Epidermal melanocyte (primary cell): ENCODE data around the gene CLDN7.

Experiments
- DNase-seq: peaks from one replicate; pipeline ENCODE4 v3.0.0; 2011; ENCODE audit warnings: low spot score; ENCODE audit not compliant: insufficient read length

The CLDN7 gene

DNA sequence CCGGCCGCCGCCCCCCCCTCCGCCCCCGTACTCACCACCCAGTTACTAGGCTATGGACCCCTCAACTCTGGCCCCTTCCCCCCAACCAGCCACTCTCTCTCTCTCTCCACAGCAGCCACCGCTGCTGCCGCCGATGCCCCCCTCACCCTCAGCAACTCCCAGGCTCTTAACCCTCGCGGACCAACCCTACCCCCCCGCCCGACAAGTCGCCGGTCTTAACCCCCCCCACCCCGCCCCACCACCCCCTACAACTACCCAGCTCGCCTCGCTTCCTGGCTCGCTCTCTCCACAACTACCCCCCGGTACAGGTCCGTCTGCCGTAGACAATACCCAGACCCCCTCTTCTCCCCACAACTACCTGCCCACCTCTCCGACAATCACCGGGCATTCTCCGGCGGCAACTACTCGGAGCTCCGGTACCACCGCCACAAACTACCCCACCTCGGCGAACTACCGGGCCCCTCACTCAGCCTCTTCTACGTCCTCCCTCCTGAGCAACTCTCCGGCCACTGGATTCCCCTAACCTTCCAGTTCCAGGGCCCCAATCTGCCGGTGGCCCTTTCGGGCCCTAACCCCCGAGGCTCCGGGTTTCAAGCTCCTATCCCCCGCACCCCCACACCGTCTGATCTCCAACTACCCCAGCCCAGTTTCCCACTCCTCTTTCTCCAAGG is 23.7 kb downstream of the CLDN7 start:
- no peak for DNase-seq

DNA sequence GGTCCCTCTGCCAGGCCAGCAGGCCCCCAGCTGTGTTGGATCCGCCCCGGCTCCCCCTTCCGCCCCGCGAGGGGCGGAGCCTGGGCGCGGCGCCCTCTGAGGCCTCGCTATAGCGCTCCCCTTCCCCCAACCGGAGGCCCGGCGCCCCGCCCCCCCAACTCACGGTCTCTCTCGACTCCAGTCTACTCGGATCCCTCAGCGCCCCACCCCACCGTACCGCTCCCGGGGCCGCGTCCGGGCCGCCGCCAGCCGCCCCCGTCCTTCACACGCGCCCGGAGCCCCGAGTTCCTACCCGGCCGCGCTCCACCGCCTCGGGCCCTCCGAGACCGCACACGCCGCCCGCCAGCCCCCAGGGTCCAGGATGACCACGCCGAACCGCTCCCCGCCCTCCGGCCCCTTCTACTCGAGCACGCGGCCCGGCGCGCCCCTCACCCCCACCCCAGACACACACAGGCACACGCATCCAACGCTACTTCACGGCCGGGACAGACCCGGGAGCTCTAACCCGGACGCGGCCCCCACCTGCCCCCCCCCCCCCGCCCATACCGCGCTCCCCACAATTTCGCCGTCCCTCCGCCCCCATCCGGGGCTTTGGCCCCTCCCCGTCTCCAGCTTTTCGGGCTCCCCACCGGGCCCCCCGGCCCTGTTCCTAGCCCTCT is 24.4 kb downstream of the CLDN7 start:
- DNase-seq = peak; percentile 83

DNA sequence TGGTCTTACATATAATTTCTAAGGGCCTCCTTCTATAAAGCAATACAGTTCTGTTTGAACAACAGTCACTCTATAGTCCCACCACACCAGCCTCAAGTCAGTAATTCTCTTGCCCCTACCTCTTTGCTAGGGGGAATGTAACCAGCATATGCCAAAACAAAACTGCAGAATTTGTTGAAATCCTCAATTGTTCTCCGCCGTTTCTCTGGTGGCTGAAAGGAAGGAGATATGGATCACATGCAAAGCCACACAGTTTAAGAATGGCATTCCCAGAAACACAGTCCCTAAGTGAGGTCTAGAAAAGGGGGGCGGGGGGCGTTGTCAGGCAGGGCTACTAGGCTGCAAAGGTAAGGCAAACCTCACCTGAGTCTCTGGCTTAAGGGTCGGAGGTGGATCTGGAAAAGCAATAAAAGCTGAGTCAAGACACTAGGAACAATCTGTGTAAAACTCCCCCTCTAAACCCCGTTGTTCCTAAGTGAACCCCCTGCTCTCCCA is 25.0 kb downstream of the CLDN7 start:
- no peak for DNase-seq

DNA sequence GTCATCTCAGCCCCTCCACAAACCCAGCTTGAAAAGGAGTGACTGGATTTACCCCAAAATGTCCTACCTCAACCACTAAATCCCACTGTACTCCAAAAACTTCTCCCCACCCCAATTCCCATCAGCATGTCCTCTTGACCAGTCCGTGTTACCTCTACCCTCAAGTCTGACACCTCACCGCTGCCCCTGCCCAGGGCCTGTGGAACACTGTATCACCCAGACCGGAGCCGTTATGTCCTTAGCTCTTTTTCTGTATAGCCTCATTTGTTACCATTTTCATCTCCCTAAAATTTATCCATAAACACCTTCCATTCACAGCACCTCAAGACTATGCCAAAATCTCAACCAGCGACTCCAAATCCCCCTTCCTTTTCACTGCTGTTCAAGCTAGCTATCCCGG is 25.5 kb downstream of the CLDN7 start:
- no peak for DNase-seq

DNA sequence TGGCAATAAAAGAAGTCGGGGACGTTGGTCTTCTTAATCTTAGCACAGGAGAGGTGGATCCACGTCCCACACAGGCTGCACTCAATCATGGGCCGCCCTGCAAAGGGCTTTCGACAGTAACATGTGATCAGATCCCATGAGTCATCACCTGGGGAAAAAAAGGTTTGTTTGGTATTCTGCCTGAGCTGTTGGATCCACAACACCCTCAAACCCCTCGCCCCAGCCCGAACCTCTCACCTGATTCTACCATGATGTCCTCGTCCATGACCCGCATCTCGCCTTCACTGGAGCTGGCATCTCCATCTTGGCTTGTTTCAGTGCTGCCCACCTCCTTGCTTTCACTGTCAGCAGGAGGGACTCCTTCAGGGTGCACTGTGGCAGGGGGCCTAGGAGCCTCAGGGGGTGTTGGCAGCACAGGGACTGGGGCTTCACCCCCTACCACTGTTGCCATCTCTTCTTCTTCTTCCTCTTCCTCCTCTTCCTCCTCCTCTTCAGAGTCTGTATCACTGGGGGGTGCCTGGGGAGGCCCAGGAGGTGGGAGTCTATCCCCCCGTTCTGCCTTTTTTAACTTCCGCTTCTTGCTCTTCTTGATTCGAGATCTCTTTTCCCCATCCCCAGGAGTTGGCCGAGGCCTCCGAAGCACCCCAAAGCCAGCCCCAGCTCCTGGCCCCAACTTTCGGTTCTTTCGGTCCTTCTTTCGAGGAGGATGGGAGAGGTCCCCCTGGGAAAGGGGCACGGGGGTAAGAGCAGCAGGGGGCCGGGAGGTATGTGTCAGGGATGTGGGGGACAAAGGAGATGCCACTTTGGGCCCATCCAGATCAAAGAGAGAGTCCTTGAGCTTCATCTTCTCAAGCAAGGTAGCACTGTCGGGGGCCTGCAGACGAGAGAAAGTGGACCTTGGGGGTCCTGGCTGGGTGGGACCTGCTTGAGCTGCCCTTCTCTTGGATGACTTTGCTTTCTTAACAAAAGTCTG is 26.3 kb downstream of the CLDN7 start:
- no peak for DNase-seq

DNA sequence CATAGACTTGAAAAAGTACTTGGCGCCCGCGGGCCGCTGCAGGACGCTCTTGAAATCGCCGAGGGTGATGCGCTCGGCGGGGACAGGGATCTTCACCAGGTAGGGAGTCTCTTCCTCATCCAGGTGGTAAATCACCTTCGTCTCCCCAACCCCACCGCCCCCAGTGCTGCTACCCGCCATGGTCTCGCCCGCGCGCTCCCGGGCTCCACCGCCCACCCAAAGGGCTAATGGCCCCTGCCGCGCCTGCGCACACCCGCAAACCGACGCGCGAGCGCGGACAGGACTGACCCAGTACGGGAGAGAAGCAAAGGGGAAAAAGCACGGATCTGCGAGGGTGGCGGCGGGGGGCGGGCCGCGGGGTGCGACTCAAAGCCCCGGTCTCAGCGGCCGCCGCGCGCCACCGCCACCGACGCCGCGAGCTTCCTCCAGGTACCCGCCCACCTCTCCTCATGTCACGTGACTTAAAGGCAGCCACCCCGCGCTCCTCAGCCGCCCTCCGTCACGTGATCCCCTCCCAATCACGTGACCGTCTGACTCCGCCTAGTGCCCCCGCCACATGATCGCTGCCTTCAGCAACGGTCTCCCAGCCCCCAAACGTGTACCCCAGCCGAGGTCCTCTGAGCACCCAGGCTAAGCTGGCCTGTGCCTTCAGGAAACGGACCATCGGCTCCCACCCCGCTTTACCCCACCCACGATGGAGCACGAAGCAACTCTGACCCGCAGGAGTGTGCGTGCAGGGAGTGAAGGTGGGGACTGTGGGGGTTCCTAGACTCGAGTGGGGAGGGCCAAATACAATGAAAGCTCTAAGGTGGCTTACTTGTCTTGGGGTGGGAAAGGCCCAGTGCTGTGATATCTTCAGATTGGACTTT is 28.0 kb downstream of the CLDN7 start, which contains the start of gene DVL2:
Gene DVL2, minus strand, starts transcription at position 435 of the 869 bp plus-strand sequence. Its CDS starts 255 bp downstream, at position 180.
- peak; percentile 99 for DNase-seq

DNA sequence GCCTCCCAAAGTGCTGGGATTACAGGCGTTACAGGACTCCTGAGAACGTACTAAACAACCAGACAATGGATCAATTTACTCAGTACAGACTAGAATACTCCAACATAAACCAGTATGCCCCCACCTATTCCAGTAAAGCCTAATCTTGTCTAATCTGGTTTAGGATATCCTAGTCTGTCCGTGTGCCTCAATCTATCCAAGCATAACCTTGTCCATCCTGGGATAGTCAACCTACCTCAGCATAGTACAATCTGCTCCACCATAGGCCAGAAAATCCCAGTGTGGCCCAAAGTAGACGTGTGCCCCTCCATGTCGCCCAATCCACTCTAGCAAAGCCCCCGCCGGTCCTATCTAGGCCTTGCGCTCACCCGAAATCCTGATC is 28.6 kb downstream of the CLDN7 start:
- no peak for DNase-seq

DNA sequence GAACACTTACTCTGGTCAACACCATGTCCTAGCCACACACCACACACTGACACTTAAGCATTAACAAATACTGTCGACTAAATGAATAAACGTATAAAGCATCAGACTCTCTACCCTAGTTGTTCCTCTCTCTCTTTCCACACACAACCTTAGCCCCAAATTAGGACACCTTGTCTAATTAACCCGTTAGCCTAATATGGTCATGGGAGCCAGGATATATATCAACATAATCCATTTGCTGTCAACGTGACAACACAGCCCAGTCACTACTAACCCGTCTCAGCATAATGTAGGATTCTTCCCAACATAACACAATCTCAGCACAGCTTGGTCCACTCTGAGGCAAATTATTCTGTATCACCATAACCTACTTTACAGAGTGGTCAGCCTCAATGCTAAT is 30.2 kb downstream of the CLDN7 start:
- no peak for DNase-seq

DNA sequence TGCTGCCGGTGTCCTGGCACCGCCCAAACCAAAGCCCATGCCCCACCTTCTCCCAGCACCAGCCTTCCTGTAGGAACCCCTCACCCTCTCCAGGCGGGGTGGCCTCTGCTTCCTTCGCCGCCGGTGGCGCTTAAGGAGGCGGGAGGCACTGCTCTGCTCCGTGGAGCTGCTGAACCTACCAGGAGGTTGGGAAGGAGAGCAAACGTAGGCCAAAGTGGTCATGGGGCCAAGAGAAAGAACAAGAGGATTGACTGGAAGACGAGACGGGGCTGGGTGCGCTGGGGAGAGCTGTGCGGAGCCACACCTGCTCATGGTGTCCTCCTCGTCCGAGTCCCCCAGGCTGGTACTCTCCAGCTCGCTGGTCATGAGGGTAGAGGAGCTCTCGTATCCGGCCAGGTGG is 32.8 kb downstream of the CLDN7 start:
- DNase-seq = no peak

DNA sequence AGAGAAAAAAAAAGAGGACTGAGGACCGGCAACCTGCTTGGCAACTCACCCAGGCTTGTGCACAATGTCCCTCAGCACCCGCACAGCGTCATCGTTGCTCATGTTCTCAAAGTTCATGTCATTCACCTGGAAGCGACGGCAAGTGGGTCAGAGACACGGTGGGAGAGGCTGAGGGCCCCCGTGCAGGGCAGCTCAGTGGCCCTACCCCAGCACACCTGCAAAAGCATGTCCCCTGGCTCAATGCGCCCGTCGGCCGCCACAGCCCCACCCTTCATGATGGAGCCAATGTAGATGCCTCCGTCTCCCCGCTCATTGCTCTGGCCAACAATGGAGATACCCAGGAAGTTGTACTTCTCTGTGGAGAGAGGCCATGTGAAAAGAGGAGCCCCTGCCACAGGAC is 33.4 kb downstream of the CLDN7 start:
- DNase-seq = no peak

DNA sequence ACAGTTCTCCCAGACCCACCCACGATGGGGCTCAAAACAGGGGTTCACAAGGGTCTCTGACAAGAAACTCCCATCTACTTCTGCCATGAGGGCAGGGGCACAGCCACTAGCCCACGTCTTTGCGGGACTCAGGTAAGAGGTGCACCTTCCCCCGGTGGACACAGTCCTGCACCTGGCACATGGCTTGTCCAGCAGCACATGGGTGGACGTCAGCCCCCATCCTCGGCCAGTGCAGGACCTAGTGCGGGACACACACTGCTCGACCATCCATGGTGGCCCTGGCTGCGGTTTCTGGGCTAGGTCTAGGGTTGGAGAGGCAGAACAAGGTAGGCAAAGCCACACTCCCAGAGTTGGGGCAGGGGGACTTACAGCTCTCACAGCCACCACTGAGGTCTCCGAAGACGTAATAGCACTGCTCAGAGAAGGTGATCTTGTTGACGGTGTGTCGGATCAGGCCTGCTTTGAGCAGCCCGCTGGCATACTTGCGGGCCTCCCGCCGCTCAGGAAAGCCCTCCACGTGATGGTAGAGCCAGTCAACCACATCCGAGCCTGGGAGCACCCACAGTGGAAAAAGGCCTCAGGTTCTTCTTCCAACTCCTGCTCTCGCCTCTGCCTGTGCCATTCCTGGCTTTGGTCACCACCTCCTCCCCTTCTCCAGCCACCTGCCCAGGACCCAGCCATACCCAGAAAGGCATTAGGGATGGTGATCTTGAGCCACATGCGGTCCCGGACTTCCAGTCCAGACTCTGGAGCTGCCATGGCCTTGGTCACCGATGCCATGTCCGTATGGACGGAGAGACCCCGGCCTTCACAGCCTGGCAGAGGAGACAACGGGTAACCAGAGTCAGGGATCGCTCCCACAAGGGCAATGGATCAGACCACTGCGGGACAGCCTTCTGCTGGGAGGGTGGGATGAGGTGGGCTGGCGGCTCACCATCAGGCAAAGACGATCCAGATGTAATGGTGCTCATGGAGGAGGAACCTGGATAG is 35.3 kb downstream of the CLDN7 start:
- no peak for DNase-seq

DNA sequence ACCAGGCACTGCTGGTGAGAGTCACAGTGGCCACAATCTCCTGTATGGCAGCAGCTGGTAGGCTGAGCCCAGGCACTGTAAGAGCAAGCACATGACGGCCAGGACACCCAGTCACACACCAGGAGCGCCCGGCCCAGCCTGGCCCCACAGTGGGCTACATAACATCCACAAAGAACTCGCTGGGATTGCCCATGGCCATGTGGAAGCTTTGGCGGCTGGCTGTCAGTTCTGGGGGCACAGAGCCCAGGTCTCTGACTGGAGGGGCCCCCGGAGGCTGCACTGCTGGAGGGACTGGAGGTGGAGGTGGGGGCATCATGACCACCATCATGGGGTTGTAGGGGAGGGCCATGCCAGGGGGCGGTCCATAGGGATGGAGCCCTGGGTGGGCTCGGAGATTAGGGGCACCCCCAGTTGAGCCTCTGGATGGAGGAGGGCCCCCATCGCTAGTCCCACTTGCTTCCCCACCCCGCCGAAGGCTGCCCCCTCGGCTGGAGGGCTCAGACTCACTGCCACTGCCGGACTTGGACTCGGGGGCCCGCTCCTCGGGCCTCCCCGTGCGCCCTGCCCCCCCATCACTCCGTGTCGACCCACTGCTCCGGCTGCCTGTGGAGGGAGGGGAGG is 36.5 kb downstream of the CLDN7 start:
- no peak for DNase-seq

DNA sequence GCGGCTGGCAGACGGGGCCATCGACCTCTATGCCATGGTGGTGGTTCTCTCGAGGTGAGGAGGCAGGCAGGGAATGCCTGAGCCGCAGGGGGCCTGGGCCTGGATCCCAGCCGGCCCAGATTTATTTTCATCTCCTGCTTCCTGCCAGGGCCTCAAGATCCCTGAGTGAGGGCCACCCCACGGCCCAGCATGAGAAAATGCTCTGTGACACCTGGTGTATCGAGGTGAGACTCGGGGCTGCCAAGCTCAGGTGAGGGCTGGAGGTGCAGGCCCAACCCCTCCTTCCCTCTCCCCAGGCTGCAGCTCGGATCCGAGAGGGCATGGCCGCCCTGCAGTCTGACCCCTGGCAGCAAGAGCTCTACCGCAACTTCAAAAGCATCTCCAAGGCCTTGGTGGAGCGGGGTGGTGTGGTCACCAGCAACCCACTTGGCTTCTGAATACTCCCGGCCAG is 37.6 kb downstream of the CLDN7 start:
- no peak for DNase-seq

DNA sequence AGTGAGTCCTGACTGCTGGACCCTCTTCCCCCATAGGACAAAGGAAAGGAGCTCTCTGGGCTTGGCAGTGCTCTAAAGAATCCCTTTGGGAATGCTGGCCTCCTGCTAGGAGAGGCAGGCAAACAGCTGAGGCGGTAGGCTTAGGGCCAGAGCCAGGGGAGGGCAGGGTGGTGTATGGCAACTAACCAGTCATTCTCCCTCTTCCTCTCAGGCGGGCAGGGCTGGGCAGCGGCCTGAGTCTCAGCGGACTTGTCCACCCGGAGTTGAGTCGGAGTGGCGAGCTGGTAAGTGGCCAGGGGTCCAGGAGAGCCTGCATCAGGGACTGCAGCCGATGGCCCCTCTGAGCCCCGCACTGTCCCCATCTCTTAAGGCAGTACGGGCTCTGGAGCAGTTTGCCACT is 38.2 kb downstream of the CLDN7 start:
- no peak for DNase-seq

DNA sequence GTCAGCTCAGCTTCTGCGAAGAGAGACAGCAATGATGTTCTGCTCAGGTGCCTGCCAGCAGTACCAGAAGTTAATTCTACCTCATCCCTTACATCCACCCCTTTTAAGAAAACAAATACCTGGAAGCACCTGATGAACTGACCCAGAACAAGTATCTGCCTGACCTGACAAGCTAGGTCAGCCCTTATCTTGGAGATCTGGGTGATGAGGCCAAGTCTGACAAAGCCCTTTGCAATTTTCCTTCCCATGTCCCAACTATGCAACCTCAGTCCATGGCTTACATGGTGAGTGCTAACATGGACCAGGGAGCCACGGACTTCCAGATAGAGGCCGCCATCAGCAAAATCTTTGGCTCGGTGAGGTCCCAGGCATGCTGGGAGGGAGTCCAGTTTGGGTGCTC is 38.9 kb downstream of the CLDN7 start:
- no peak for DNase-seq

DNA sequence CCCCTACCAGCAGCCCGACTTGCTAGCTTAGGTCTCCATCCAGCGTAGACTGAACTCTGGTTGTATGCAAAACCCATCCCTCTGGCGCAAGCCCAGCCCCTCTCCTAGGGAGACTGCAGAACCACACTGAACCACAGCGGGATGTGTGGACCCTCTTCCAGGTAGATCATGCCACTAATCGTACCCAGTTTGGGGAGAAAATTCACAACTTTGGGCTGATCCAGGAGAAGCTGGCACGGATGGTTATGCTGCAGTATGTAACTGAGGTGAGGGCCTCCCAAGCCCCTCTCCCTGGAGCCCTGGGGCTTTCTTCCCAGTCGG is 39.3 kb downstream of the CLDN7 start:
- DNase-seq = no peak

DNA sequence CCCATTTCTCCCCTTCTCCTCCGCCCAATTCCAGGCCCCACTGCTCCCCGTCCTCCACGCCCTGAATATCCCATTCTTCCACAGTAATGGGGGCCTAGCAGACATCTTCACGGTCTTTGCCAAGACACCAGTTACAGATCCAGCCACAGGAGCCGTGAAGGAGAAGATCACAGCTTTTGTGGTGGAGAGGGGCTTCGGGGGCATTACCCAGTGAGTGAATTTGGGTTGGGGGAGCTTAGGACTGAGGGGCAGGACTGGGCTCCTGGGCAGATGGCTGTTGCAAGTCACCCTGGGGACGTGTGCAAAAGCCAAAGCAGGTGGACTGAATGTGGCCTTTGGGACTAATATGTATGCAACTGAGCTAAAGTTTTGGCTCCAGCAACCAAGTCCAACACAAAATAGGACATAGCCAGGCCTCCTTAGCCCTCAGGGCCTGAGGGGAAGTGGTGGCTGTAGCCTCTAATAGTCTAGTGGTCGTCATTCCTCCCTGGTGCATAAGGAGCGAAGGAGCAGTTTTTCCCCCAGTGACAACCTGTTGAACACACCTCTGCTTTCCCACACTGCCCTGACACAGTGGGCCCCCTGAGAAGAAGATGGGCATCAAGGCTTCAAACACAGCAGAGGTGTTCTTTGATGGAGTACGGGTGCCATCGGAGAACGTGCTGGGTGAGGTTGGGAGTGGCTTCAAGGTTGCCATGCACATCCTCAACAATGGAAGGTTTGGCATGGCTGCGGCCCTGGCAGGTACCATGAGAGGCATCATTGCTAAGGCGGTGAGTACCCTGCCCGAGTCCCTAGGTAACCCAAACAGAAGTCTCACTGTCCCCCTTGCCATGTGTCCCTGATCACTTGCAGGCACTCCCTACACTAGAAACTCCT is 39.9 kb downstream of the CLDN7 start:
- no peak for DNase-seq
